NCI-H2196 (cell line): Measurements from ENCODE around the gene ITSN1.

Source experiments
- DNase-seq: peaks from one replicate; lab custom pipeline; 2025; ENCODE audit not compliant: unreplicated experiment; lab: John Stamatoyannopoulos, UW

Gene ITSN1

GRCh38 chr21:33834801-33835500 lies 192.7 kb downstream of the ITSN1 start:
- DNase-seq, result no peak

GRCh38 chr21:33835920-33836319 lies 193.6 kb downstream of the ITSN1 start:
- DNase-seq, result no peak

GRCh38 chr21:33836408-33836807 lies 194.1 kb downstream of the ITSN1 start:
- no peak for DNase-seq

GRCh38 chr21:33839167-33839716 lies 196.9 kb downstream of the ITSN1 start:
- no peak for DNase-seq

GRCh38 chr21:33839806-33840205 lies 197.5 kb downstream of the ITSN1 start:
- no peak for DNase-seq

- no peak for DNase-seq
Measured at GRCh38 chr21:33840771-33841170, 198.5 kb downstream of the ITSN1 start.

- no peak for DNase-seq
Measured at GRCh38 chr21:33841561-33841960, 199.3 kb downstream of the ITSN1 start.

GRCh38 chr21:33843216-33843615 lies 200.9 kb downstream of the ITSN1 start:
- DNase-seq, result no peak

GRCh38 chr21:33844104-33844889 lies 202.0 kb downstream of the ITSN1 start:
- no peak for DNase-seq

- DNase-seq, result no peak
Measured at GRCh38 chr21:33844890-33845205, 202.5 kb downstream of the ITSN1 start.

GRCh38 chr21:33846141-33846540 lies 203.8 kb downstream of the ITSN1 start:
- no peak for DNase-seq

- no peak for DNase-seq
Measured at GRCh38 chr21:33847588-33848248, 205.4 kb downstream of the ITSN1 start.

- DNase-seq, result peak; percentile 43
Measured at GRCh38 chr21:33848249-33848953, 206.1 kb downstream of the ITSN1 start.

- DNase-seq, result no peak
Measured at GRCh38 chr21:33849834-33850233, 207.5 kb downstream of the ITSN1 start.

GRCh38 chr21:33850401-33850800 lies 208.1 kb downstream of the ITSN1 start:
- DNase-seq, result no peak

- no peak for DNase-seq
Measured at GRCh38 chr21:33850985-33851384, 208.7 kb downstream of the ITSN1 start.

- no peak for DNase-seq
Measured at GRCh38 chr21:33852485-33852884, 210.2 kb downstream of the ITSN1 start.

GRCh38 chr21:33854604-33855003 lies 212.3 kb downstream of the ITSN1 start:
- DNase-seq, result peak; percentile 35

- DNase-seq, result no peak
Measured at GRCh38 chr21:33855190-33855589, 212.9 kb downstream of the ITSN1 start.

GRCh38 chr21:33856893-33857527 lies 214.7 kb downstream of the ITSN1 start:
- no peak for DNase-seq
